Lower leg skin (tissue), 3 donors: Measurements from ENCODE around the gene TPSD1.

ENCODE experiments used
- POLR2A ChIP-seq, 2 donors: fragments of 450-650 bp; IDR thresholded peaks; one replicate each; pipeline ENCODE4 v1.6.1; 2016 to 2017; ENCODE audit warnings: antibody characterized with exemption in 2 of 2, mild to moderate bottlenecking in 1 of 2, moderate library complexity in 1 of 2
- TF ChIP-seq, protein P1 (sequence below), 3 donors: fragments of 450-650 bp; IDR thresholded peaks; one replicate each; pipeline ENCODE4 v1.5.1; 2016; ENCODE audit warnings: antibody characterized with exemption in 3 of 3, mild to moderate bottlenecking in 3 of 3, moderate library complexity in 2 of 3

DNA sequence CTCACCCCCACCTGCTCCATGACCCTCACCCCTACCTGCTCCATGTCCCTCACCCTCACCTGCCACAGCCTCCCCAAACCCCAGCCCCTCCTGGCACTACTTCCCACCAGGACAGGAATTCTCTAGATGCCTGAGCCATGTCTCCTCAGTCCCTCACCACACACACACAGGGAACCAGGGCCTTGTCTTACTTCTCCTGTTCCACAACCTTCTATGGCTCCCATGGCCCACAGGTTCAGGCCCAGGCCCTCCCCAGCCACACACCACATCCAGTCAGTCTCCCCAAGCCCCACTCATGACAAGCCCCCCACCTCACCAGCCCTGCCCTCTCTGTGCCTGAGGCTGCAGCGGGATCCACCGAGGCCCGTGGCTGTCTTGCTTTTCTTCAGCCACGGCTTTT lies 50.5 kb downstream of the TPSD1 start:
- TF ChIP-seq, protein P1, sequence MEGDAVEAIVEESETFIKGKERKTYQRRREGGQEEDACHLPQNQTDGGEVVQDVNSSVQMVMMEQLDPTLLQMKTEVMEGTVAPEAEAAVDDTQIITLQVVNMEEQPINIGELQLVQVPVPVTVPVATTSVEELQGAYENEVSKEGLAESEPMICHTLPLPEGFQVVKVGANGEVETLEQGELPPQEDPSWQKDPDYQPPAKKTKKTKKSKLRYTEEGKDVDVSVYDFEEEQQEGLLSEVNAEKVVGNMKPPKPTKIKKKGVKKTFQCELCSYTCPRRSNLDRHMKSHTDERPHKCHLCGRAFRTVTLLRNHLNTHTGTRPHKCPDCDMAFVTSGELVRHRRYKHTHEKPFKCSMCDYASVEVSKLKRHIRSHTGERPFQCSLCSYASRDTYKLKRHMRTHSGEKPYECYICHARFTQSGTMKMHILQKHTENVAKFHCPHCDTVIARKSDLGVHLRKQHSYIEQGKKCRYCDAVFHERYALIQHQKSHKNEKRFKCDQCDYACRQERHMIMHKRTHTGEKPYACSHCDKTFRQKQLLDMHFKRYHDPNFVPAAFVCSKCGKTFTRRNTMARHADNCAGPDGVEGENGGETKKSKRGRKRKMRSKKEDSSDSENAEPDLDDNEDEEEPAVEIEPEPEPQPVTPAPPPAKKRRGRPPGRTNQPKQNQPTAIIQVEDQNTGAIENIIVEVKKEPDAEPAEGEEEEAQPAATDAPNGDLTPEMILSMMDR (IDR thresholded peaks at IDR 0.05) = no peak
- no peak for TF ChIP-seq POLR2A (IDR thresholded peaks at IDR 0.05)
